ENCODE data around the gene TRIM14. TPM values are rescaled to one million over a fixed set of nuclear protein-coding genes. Genes with fewer than 3 reads are reported as not detected.
A peak's percentile ranks its signal among the peaks of the same experiment; 100 is the strongest.

The TRIM14 gene
- polyA plus RNA-seq (2011; rRNA removed) (9.2 and 9.7 TPM in 2 replicates), polyA plus RNA-seq (2017; fragmentation: RNase III; extraction: RNeasy Plus Mini Kit Qiagen cat#74134 plus additional on column Dnase treatment) (8.8 to 10.1 TPM (median 9.1 TPM) in 3 replicates), polyA minus RNA-seq (2011; rRNA and poly(A)+ RNA removed) (6.4 TPM in 2 replicates)
- 11.2 and 15.2 TPM in 2 replicates for polyA plus RNA-seq (2012; cell fraction: cytosol; rRNA removed)
- 10.8 and 16.6 TPM in 2 replicates for polyA plus RNA-seq (2012; cell fraction: nucleus; rRNA removed)

GRCh38 chr9:98118640-98119601 is at the start of gene TRIM14:
TSS of gene TRIM14 (minus strand) at chr9:98119222. CDS start at chr9:98119188, 34 bp downstream.
- Histone ChIP-seq H3K4me1 (peaks cover 19% of the 10 kb centered on the region), H3K4me3 (peak within 1 kb of the TSS; percentile 70), H3K27ac (peak within 1 kb of the TSS; percentile 77 to 89), H3K4me2 (peak within 1 kb of the TSS; percentile 99), H3K9me3 (no peaks in the 10 kb centered on the region)
- ATAC-seq = peak; percentile 81 to 92
- DNase-seq (ENCODE audit: low read depth in 1 of 2, low spot score in 1 of 2) = peak; percentile 47 to 83
- no peak for FAIRE-seq
- 9% methylated on average over 28 of the region's 71 CpGs for WGBS (ENCODE audit: missing lambda C conversion rate)
- ChIA-PET POLR2A (interaction anchor here (0.9 to 1.3 kb wide), 2 partner anchors 10 to 73 kb away, joined by 3 to 4 read pairs; partner anchors contain the start of gene CORO2A), CTCF (interaction anchor here (0.5 to 2.3 kb wide), 16 partner anchors 9 to 657 kb away, joined by 3 to 15 read pairs (median 4); partner anchors contain the start of gene TBC1D2)
- TF ChIP-seq E2F6 (IDR thresholded peaks at IDR 0.05; ENCODE audit: borderline replicate concordance, low read depth) (peak; percentile 89), NR3C1 (IDR thresholded peaks at IDR 0.05) (no peak), TFCP2L1 (CRISPR knock-in tag; IDR thresholded peaks at IDR 0.05) (no peak), PHF8 (IDR thresholded peaks at IDR 0.05; ENCODE audit: borderline replicate concordance, low read depth) (peak; percentile 39; the same call in 1 of the 2 replicates), RAD21 (conservative IDR thresholded peaks at IDR 0.05 in 1 of 2, IDR thresholded peaks at IDR 0.05 in 1 of 2) (peak; percentile 30 to 57; a peak in 4 of 5 replicates), CHD4 (IDR thresholded peaks at IDR 0.05; ENCODE audit: borderline replicate concordance) (no peak), HMGXB4 (CRISPR knock-in tag; IDR thresholded peaks at IDR 0.05; ENCODE audit: borderline replicate concordance) (no peak), CEBPB (IDR thresholded peaks at IDR 0.05) (no peak), CTCF (IDR thresholded peaks at IDR 0.05) (peak; percentile 38; the same call in 2 of the 3 replicates), HOXB13 (CRISPR knock-in tag; IDR thresholded peaks at IDR 0.05; ENCODE audit: low read depth) (no peak), RFX5 (IDR thresholded peaks at IDR 0.05) (no peak), HOXA7 (CRISPR knock-in tag; IDR thresholded peaks at IDR 0.05) (no peak), HES2 (IDR thresholded peaks at IDR 0.05) (no peak), KDM1A (IDR thresholded peaks at IDR 0.05; ENCODE audit: low read depth) (no peak), GATA3 (IDR thresholded peaks at IDR 0.05; ENCODE audit: borderline replicate concordance) (no peak), SREBF2 (IDR thresholded peaks at IDR 0.05) (no peak), BHLHE40 (IDR thresholded peaks at IDR 0.05; ENCODE audit: low read depth, low read length) (no peak), RARB (CRISPR knock-in tag; IDR thresholded peaks at IDR 0.05) (no peak), JUNB (IDR thresholded peaks at IDR 0.05) (no peak), ELK1 (IDR thresholded peaks at IDR 0.05; ENCODE audit: low read depth, low read length) (no peak), MYC (IDR thresholded peaks at IDR 0.05; ENCODE audit: borderline replicate concordance, low read length) (peak; percentile 24; the same call in 1 of the 2 replicates), RCOR1 (IDR thresholded peaks at IDR 0.05; ENCODE audit: low read depth, low read length) (no peak), EHF (CRISPR knock-in tag; IDR thresholded peaks at IDR 0.05) (no peak), HDAC2 (IDR thresholded peaks at IDR 0.05) (no peak), JUN (IDR thresholded peaks at IDR 0.05) (no peak), MAFK (IDR thresholded peaks at IDR 0.05; ENCODE audit: partially characterized antibody) (no peak), MAZ (IDR thresholded peaks at IDR 0.05; ENCODE audit: borderline replicate concordance, low read depth, low read length) (no peak)
- TF ChIP-seq, protein P1, sequence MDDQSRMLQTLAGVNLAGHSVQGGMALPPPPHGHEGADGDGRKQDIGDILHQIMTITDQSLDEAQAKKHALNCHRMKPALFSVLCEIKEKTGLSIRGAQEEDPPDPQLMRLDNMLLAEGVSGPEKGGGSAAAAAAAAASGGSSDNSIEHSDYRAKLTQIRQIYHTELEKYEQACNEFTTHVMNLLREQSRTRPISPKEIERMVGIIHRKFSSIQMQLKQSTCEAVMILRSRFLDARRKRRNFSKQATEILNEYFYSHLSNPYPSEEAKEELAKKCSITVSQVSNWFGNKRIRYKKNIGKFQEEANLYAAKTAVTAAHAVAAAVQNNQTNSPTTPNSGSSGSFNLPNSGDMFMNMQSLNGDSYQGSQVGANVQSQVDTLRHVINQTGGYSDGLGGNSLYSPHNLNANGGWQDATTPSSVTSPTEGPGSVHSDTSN (IDR thresholded peaks at IDR 0.05) = no peak
- TF ChIP-seq, protein P2, sequence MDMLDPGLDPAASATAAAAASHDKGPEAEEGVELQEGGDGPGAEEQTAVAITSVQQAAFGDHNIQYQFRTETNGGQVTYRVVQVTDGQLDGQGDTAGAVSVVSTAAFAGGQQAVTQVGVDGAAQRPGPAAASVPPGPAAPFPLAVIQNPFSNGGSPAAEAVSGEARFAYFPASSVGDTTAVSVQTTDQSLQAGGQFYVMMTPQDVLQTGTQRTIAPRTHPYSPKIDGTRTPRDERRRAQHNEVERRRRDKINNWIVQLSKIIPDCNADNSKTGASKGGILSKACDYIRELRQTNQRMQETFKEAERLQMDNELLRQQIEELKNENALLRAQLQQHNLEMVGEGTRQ (IDR thresholded peaks at IDR 0.05) = no peak
- TF ChIP-seq, protein P3, sequence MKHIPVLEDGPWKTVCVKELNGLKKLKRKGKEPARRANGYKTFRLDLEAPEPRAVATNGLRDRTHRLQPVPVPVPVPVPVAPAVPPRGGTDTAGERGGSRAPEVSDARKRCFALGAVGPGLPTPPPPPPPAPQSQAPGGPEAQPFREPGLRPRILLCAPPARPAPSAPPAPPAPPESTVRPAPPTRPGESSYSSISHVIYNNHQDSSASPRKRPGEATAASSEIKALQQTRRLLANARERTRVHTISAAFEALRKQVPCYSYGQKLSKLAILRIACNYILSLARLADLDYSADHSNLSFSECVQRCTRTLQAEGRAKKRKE (CRISPR knock-in tag; IDR thresholded peaks at IDR 0.05; ENCODE audit: low read depth) = no peak
